GM12878 (cell line): ENCODE measurements around the gene LRR1.

Source experiments
- ATF3 ChIP-seq: IDR thresholded peaks from 2 replicates; pipeline ENCODE4 v1.6.1; 2011; ENCODE audit warnings: low read depth, mild to moderate bottlenecking, low read length, moderate library complexity, borderline replicate concordance; ENCODE audit errors: extremely low read depth
- CHD2 ChIP-seq: IDR thresholded peaks from 2 replicates; pipeline ENCODE4 v1.6.1; 2011; ENCODE audit warnings: low read depth, low read length, improper control_type of control experiment, borderline replicate concordance
- CTCF ChIP-seq, 3 experiments: IDR thresholded peaks in 2 of 3; conservative IDR thresholded peaks in 1 of 3; 2 replicates each; pipeline ENCODE4 v1.5.1; 2011; ENCODE audit warnings: low read depth in 3 of 3, low read length in 3 of 3, mild to moderate bottlenecking in 3 of 3, control low read depth in 2 of 3, moderate library complexity in 2 of 3, inconsistent platforms in 1 of 3, mixed read lengths in 1 of 3; ENCODE audit not compliant: control insufficient read depth in 2 of 3, insufficient read depth in 1 of 3; ENCODE audit errors: extremely low read depth in 1 of 3
- EP300 ChIP-seq, 2 experiments: fragments of 150-350 bp in 1 of 2; IDR thresholded peaks; 2 replicates each; pipeline ENCODE4 v1.6.1; 2011 to 2012; ENCODE audit warnings: low read depth in 2 of 2, low read length in 2 of 2, borderline replicate concordance in 1 of 2, improper control_type of control experiment in 1 of 2, inconsistent platforms in 1 of 2; ENCODE audit not compliant: control insufficient read depth in 1 of 2
- MTA3 ChIP-seq: IDR thresholded peaks from 2 replicates; pipeline ENCODE4 v1.6.1; 2012; ENCODE audit warnings: low read length, inconsistent platforms, borderline replicate concordance
- PBX3 ChIP-seq: IDR thresholded peaks from 2 replicates; pipeline ENCODE4 v1.6.1; 2011; ENCODE audit warnings: mild to moderate bottlenecking, low read depth, low read length, moderate library complexity; ENCODE audit not compliant: insufficient replicate concordance
- POLR2A ChIP-seq: IDR thresholded peaks from 2 replicates; pipeline ENCODE4 v1.6.1; 2011; ENCODE audit warnings: low read depth, mild to moderate bottlenecking, low read length
- POLR2AphosphoS5 ChIP-seq: IDR thresholded peaks from 2 replicates; pipeline ENCODE4 v1.6.1; 2011; ENCODE audit warnings: mild to moderate bottlenecking, low read length, inconsistent platforms
- RAD21 ChIP-seq: IDR thresholded peaks from 2 replicates; pipeline ENCODE4 v1.6.1; 2011; ENCODE audit warnings: mild to moderate bottlenecking, low read depth, low read length, moderate library complexity; ENCODE audit not compliant: insufficient read depth
- SP1 ChIP-seq: IDR thresholded peaks from one replicate; pipeline ENCODE4 v1.6.1; 2011; ENCODE audit warnings: low read depth, low read length
- SRF ChIP-seq, 2 experiments: IDR thresholded peaks; 2 replicates each; pipeline ENCODE4 v1.6.1; 2011; ENCODE audit warnings: low read depth in 2 of 2, low read length in 2 of 2, mild to moderate bottlenecking in 1 of 2, moderate library complexity in 1 of 2
- STAT3 ChIP-seq: IDR thresholded peaks from 2 replicates; pipeline ENCODE4 v1.6.1; 2011; ENCODE audit warnings: low read depth, low read length, improper control_type of control experiment
- YY1 ChIP-seq: IDR thresholded peaks from 2 replicates; pipeline ENCODE4 v1.6.1; 2011; ENCODE audit warnings: low read depth, mild to moderate bottlenecking, low read length

- TF ChIP-seq EP300 (IDR thresholded peaks at IDR 0.05; ENCODE audit: borderline replicate concordance in 1 of 2, control insufficient read depth in 1 of 2, low read depth in 2 of 2, low read length in 2 of 2) (no peak), CTCF (IDR thresholded peaks at IDR 0.05 in 2 of 3, conservative IDR thresholded peaks at IDR 0.05 in 1 of 3; ENCODE audit: control insufficient read depth in 2 of 3, extremely low read depth in 1 of 3, insufficient read depth in 1 of 3, low read depth in 3 of 3, low read length in 3 of 3) (no peak), POLR2A (no peak), CHD2 (no peak), RAD21 (no peak), YY1 (no peak), SP1 (no peak), POLR2AphosphoS5 (peak; percentile 57; the same call in 1 of the 2 replicates), MTA3 (peak; percentile 39; the same call in 1 of the 2 replicates), STAT3 (0 out of 2 replicates have a peak, but pooled peaks have one; percentile 35), PBX3 (no peak), SRF (IDR thresholded peaks at IDR 0.05; ENCODE audit: low read depth in 2 of 2, low read length in 2 of 2) (no peak), ATF3 (no peak)
These were observed 25.4 kb downstream of the LRR1 start for GRCh38 chr14:49623941-49624839.
